Left kidney (tissue), 2 donors: ENCODE measurements around the gene MYO7A. TPM values are rescaled to one million over a fixed set of nuclear protein-coding genes. Genes with fewer than 3 reads are reported as not detected.

Source experiments
- DNase-seq: peaks from one replicate; pipeline ENCODE4 v3.0.0-alpha.2; 2013
- polyA plus RNA-seq: library from polyadenylated mRNA; unstranded; fragments of 120-200 nt; gene quantifications from one replicate; pipeline ENCODE4 v1.2.1, GENCODE V29; 2013; ENCODE audit not compliant: insufficient read length

MYO7A gene
- polyA plus RNA-seq, 1 donor, result 3.7 TPM

GRCh38 chr11:77166021-77166420 is 38.0 kb downstream of the MYO7A start:
- DNase-seq, result no peak

GRCh38 chr11:77167111-77167626 is 39.1 kb downstream of the MYO7A start:
- DNase-seq, result no peak

DNA sequence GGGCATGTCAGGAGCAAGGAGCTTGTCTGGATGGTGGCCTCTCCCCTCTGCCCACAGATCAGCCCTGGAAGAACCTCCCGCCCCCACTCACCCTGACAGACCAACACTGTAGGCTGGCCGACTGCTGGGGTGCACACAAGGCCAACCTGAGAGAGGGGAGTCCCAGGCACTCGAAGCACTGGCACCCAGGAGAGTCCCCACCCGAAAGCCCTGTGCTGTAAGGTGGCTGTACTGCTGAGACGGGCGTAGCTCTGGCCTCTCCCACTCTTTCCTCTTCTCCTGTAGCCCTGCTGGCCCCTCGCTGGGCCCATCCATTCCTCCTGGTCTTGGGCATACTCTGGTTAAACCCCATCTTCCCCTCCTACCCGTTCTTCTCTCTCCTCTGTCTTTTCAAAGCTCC is 39.7 kb downstream of the MYO7A start:
- DNase-seq, result no peak

- DNase-seq, result no peak
Measured at GRCh38 chr11:77170107-77170506, 42.1 kb downstream of the MYO7A start.

DNA sequence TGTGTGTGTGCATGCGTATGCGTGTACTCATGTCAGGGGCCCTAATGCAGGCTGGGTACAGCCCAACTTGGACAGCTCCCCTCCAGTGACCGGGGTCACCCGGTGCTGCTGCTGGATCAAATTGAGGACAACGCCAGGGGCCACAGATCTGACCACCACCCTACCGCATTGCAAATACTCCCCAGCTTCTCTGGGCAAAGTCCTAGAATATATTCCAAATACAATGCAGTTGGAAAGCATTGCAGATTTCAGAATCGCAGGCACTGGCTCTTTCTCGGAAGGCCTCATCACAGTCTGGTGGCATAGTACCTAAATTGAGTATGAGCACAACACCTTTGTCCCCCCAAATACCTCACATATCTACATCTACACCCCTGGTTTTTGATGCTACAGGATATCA is 43.2 kb downstream of the MYO7A start:
- DNase-seq, result no peak

- no peak for DNase-seq
Measured at GRCh38 chr11:77171885-77172665, 44.0 kb downstream of the MYO7A start.

DNA sequence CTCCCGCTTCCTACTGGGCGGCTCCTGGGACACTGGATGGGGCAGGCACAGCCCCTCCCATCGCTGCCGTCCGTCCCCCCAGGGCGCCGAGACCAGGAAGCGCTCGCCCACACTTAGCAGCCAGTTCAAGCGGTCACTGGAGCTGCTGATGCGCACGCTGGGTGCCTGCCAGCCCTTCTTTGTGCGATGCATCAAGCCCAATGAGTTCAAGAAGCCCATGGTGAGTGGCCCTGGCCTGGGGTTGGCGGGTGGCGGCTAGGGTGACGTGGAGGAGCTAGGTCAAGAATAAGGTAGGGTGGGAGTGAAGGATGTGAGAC is 44.6 kb downstream of the MYO7A start:
- no peak for DNase-seq

GRCh38 chr11:77173494-77173893 is 45.4 kb downstream of the MYO7A start:
- DNase-seq, result no peak

DNA sequence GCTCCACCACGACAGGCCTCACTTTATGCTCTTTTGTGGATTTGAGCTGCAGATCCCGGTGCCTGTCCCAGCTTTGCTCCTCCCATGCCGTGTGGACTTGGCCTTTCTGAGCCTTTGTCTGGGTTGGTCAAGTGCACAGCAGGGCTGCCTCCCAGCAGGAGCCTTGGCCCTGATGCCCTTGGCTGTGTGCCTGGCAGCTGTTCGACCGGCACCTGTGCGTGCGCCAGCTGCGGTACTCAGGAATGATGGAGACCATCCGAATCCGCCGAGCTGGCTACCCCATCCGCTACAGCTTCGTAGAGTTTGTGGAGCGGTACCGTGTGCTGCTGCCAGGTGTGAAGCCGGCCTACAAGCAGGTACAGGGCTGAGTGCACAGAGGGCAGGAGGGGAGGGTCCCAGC is 46.5 kb downstream of the MYO7A start:
- DNase-seq, result no peak

GRCh38 chr11:77175021-77175842 is 47.2 kb downstream of the MYO7A start:
- DNase-seq, result no peak

DNA sequence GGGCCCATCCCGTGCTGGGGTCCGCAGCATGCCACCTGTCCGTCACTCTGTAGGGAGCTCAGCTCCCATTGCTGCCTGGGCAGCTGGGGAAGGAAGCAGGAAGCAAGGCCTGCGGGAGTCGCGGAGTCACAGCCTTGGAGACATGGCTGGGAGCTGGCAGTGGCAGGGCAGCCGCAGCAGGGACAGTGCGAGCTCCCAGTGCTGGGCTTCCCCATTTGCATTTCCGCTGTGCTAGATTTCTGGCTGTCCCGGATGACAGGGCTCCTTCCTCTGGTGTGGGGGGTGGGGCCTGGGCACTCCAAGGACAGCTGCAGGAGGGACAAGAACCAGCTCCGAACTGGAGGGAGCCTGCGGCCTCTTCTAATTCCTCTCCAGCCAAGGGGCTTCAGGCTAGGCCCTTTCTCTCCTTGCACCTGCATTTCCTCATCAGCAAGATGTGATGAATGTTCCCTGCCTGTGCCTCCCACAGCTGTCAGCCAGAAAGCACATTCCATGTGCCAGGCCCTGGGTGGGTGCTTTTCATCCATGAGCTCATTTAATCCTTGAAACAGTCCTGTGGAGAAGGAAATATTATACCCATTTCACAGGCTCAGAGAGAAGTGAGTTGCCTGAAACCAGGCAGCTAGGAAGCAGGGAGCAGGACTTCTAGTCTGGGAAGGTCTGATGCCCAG is 48.0 kb downstream of the MYO7A start:
- no peak for DNase-seq

DNA sequence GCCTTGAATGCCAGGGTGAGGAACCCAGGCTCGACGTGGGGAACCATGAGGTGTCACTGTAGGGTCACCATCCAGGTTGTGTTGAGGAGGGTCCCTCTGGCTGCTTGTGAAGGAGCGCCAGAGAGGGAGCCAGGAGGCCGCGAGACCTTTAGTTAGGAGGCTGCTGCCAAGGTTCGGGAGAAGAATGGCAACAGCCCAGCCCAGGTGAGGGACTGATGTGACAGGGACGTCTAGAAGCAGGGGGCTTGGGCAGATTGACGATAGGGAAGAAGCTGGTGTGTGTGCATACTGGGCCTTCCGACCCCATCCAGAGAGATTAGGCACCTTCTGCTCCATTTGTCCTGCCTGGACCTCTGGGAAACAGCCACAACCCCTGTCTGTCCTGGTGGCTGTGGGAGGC is 49.0 kb downstream of the MYO7A start:
- no peak for DNase-seq

- DNase-seq, result no peak
Measured at GRCh38 chr11:77178150-77178549, 50.1 kb downstream of the MYO7A start.

GRCh38 chr11:77179048-77179447 is 51.0 kb downstream of the MYO7A start:
- no peak for DNase-seq

GRCh38 chr11:77179681-77180080 is 51.6 kb downstream of the MYO7A start:
- DNase-seq, result no peak

- DNase-seq, result no peak
Measured at GRCh38 chr11:77180346-77180745, 52.3 kb downstream of the MYO7A start.

DNA sequence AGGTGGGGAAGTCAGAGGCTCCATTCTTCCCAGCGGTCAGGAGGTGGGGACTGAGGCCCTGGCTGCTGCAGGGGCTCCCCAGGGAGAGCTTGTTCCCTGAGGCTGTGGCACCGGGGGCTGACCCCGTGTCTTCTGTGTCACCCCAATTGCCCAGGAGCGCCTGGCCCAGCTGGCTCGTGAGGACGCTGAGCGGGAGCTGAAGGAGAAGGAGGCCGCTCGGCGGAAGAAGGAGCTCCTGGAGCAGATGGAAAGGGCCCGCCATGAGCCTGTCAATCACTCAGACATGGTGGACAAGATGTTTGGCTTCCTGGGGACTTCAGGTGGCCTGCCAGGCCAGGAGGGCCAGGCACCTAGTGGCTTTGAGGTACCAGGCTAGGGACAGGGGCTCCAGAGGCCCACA is 53.2 kb downstream of the MYO7A start:
- DNase-seq, result no peak

DNA sequence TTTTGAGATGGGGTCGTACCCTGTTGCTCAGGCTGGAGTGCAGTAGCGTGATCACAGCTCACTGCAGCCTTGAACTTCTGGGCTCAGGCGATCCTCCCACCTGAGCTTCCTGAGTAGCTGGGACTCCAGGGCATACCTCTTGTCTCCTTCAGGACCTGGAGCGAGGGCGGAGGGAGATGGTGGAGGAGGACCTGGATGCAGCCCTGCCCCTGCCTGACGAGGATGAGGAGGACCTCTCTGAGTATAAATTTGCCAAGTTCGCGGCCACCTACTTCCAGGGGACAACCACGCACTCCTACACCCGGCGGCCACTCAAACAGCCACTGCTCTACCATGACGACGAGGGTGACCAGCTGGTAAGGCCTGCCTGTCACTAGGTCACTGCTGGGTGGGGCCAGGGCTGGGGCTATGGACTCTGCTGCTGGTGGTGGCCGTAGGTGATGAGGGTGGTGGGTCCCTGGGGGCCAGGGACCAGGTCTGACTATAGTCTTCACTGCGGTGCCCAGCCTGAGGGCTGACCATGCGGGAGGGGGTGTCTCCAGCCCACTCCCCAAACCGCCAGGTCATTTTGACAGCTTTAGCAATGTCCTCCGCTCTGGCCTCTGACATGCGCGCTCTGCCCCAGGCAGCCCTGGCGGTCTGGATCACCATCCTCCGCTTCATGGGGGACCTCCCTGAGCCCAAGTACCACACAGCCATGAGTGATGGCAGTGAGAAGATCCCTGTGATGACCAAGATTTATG is 53.9 kb downstream of the MYO7A start:
- no peak for DNase-seq

DNA sequence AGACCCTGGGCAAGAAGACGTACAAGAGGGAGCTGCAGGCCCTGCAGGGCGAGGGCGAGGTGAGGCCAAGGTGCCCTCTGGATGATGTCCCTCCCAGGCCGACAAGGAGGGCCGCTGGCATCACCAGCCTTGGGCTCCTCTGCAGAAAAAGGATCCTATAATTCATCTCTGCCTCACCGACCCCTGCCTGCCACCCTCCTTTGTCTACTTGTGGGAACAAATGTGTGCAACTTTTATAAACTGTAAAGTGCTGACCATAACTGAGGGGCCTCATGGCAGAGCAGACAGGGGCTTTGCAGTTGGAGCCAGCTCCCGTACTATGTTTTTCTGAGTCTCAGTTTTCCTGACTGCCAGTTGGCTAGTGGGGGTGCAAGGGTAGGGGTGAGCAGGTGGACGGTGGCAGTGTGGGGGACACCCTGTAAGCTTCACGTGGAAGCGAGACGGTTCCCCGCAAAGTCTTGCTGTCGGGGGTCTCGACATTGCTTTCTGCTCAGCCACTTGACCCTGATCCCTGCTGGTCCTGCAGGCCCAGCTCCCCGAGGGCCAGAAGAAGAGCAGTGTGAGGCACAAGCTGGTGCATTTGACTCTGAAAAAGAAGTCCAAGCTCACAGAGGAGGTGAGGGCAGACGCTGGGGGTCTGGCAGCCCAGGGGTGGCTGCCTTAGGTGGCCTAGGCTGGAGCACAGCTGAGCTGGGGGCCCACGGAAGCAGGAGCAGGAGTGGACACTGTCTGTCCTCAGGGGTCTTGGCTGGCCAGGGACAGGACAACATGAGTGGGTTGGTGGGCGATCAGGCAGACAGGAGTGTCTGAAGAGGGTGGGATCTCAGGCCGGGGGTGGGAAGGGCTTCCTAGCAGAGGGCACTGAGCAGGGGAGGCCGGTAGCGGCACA is 54.7 kb downstream of the MYO7A start:
- DNase-seq, result no peak

DNA sequence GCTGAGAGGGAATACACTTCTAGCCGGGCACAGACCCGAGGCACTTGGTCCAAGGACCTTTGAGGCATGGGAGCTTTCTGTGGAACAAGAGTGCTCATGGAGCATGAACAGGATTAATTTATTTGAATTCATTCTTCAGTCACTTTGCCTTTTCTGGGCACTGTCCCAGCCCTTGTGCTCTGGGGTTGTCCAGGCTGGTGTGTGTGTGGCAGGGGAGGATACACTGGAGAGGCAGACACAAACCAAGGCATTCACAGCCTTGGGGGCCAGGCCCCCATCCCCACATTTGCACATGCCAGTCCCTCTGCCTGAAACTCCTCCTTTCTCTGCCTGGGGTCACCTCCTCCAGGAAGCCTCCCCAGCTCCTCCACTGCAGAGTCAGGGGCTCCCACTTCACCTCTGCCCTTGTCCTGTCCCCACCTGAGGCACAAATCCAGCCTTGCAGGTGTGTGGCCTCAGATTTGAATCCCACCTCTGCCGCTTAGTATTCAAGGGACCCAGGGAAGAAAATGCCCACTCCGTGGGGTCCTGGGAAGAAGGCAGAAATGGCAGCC is 55.5 kb downstream of the MYO7A start:
- DNase-seq, result no peak
